ES-I3 (cell line): Measurements from ENCODE around the gene GPR33.

ENCODE experiments used
- H3K36me3 ChIP-seq: 2 replicates; pipeline ENCODE4 v1.6.1; 2013; ENCODE audit warnings: mild to moderate bottlenecking, low read length, control low read depth, moderate library complexity; ENCODE audit not compliant: insufficient read depth
- H3K4me1 ChIP-seq: 2 replicates; pipeline ENCODE4 v1.6.1; 2013; ENCODE audit warnings: mild to moderate bottlenecking, control low read depth, low read length; ENCODE audit not compliant: insufficient read depth
- H3K9ac ChIP-seq: 2 replicates; pipeline ENCODE4 v1.6.1; 2013; ENCODE audit warnings: low read depth, mild to moderate bottlenecking, low read length, moderate library complexity
- H3K9me3 ChIP-seq: 2 replicates; pipeline ENCODE4 v1.6.1; 2013; ENCODE audit warnings: mild to moderate bottlenecking, low read length, moderate library complexity; ENCODE audit not compliant: control insufficient read depth, insufficient read depth

GPR33 gene, protein sequence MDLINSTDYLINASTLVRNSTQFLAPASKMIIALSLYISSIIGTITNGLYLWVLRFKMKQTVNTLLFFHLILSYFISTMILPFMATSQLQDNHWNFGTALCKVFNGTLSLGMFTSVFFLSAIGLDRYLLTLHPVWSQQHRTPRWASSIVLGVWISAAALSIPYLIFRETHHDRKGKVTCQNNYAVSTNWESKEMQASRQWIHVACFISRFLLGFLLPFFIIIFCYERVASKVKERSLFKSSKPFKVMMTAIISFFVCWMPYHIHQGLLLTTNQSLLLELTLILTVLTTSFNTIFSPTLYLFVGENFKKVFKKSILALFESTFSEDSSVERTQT

DNA sequence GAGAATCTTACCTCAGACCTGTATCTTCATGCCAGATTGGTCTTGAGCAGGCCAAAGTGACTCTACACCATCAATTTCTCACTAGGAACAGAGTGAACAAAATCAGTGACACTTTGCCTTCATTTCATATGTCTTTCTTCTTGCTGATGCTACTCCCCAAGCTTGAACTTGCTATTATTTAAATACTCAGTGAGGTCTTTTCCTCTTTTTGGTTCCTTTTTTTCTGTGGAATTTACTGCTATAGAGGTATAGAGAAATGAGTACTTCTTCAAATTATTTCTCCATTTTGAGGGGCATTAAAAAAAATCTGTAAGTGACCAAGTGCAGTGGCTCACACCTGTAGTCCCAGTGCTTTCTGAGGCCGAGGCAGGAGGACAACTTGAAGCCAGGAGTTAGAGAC is at the start of gene GPR33:
Gene GPR33 (minus strand): TSS at position 154 of the 400 bp plus-strand sequence. CDS start 4,074 bp downstream, outside the sequence.
- H3K36me3 ChIP-seq: no peaks in the 10 kb centered on the region
- no peaks in the 10 kb centered on the region for H3K4me1 ChIP-seq
- no peak within 1 kb of the TSS for H3K9ac ChIP-seq
- no peaks in the 10 kb centered on the region for H3K9me3 ChIP-seq

DNA sequence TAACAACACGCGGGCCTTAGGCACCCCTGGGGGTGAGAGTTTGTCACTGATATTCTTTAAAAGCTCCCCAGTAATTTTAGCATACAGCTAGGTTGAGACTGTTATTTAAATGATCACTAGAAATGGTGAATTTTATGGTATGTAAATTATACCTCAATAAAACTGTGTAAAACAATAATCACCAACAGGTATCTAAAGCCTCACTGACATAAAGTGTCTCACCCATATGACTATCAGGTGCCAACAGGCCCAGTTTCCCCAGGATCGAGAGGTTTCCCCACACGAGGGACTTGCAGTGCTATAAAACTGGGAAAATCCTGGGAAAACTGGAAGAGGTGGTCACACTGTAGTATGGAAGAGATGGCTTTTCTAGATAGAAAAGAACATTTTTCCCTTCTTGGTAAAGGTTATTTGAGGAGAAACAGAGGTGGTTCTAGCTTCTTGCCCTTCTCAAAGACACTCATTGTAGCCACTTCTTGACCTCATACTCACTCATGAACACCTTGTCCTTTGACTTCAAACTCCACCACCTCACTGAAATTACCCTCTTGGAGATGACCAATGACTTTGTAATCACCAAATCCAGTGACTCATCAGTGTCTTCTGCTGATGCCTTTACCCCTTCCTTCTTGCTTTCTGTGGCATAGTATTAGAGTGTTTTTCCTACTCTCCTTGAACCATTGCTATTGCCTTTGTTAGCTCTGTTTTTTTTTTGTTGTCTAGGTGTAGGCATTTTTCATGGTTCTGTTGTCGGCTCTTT is 48.5 kb upstream of the GPR33 start:
- no peaks in the 10 kb centered on the region for H3K4me1 ChIP-seq
- no peaks in the 10 kb centered on the region for H3K36me3 ChIP-seq
- no peaks in the 10 kb centered on the region for H3K9me3 ChIP-seq
- H3K9ac ChIP-seq: no peak overlapping the region

DNA sequence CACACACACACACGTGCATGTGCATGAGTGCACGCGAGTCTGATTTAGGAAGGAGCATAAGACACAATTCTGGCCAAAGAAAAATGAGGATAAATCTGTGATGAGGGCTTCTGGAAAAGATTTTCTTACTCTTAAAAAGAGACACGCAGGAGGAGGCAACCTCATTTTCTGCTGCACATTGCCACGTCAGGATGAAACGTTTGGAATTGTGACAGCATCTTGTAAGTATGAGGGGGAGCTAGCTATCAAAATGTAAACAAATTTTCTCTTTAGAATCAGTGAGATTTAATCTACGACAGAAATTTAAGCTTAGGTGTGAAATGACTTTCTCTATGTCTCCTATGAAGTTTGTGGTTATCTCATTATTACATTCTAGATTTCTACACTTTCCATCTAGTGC is 42.3 kb upstream of the GPR33 start:
- H3K9me3 ChIP-seq: no peaks in the 10 kb centered on the region
- H3K36me3 ChIP-seq: no peaks in the 10 kb centered on the region
- H3K9ac ChIP-seq: no peak overlapping the region
- H3K4me1 ChIP-seq: no peaks in the 10 kb centered on the region

DNA sequence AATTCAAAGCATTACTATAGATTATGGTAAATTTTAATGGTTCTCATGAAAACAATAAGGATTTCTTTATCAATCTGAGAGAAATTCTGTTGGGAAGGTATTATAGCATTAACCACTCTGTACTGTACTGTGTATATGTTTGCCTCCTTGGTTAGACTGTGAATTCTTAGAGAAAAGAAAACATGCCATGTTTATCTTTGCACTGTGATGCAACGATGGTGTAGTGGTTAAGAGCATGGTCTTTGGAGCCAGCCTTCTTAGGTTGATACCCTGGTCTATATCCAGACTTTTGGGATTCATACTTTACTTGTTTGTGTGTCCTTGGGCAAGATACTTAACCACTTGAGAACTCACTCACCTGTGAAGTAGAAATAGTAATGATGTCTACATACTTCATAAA is 41.2 kb upstream of the GPR33 start:
- H3K36me3 ChIP-seq: no peaks in the 10 kb centered on the region
- H3K9me3 ChIP-seq: no peaks in the 10 kb centered on the region

DNA sequence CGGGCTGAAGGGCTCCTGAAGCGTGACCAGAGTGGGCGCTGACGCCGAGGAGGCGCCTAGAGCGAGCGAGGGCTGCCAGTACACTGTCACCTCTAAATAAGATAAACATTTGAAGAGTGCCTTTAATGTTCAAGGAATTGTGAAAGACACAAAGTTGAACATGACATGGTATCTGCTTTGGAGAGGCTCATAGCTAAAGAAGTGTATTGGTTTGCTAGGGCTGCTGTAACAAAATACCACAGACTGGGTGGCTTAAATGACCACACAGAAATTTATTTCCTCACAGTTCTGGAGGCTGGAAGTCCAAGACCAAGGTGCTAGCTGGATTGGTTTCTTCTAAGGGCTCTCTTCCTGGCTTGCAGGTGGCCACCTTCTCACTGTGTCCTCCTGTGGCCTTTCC is 39.7 kb upstream of the GPR33 start:
- Histone ChIP-seq H3K4me1 (no peaks in the 10 kb centered on the region), H3K36me3 (no peaks in the 10 kb centered on the region), H3K9ac (no peak overlapping the region), H3K9me3 (no peaks in the 10 kb centered on the region)

More for the DNA sequence above, 41.2 kb upstream of the GPR33 start:
- Histone ChIP-seq H3K4me1 (no peaks in the 10 kb centered on the region), H3K9ac (no peak overlapping the region)

DNA sequence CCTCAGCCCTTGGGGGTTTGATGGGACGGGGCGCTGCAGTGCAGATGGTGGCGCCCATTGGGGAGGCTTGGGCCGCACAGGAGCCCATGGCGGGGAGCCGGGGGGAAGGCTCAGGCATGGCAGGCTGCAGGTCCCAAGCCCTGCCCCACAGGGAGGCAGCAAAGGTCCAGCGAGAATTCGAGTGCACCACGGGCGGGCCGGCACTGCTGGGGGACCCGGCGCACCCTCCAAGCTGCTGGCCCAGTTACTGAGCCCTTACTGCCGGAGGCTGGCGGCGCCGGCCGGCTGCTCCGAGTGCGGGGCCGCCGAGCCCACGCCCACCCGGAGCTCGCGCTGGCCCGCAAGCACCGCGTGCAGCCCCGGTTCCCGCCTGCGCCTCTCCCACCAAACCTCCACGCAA is 39.2 kb upstream of the GPR33 start:
- Histone ChIP-seq H3K36me3 (no peaks in the 10 kb centered on the region), H3K9me3 (no peaks in the 10 kb centered on the region), H3K4me1 (no peaks in the 10 kb centered on the region), H3K9ac (no peak overlapping the region)

DNA sequence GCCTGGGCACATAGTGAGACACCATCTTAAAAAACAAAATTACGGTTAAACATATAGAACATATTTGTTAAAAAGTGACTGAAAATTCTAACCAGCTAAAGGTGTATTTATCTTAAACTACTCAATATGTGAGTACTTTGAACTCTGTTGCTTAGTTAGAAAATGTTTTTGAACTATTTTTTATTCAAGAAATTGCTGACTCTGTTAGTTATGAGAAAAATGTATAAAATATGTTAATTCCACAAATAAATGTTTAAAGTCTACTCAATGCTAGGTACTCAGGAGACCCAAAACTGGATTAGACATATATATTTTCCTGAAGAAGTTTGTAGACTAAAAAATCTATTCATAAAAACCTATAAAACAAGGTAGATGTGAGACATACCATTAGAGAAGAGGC is 23.0 kb upstream of the GPR33 start:
- H3K9ac ChIP-seq: no peak overlapping the region
- H3K9me3 ChIP-seq: no peaks in the 10 kb centered on the region
- H3K36me3 ChIP-seq: no peaks in the 10 kb centered on the region
- no peaks in the 10 kb centered on the region for H3K4me1 ChIP-seq

DNA sequence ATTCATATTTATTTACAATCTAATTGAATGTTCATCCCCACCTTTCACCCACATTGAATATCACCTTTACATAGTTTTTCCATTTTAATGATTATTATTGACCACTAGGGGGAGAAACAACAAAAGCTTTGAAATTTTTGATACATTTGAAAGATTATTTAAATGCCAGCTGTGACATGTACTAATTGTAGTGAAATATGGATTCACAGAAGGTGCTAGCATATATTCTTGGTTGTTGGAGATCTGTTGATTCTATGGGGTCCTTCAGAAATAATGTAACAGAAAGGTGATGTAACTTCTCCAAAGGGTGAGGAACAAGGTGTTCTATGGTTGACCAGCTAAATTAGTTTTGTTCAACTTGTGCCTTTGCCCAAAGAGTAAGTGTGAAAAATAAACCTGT is 22.4 kb upstream of the GPR33 start:
- Histone ChIP-seq H3K36me3 (no peaks in the 10 kb centered on the region), H3K4me1 (no peaks in the 10 kb centered on the region), H3K9me3 (no peaks in the 10 kb centered on the region), H3K9ac (no peak overlapping the region)

DNA sequence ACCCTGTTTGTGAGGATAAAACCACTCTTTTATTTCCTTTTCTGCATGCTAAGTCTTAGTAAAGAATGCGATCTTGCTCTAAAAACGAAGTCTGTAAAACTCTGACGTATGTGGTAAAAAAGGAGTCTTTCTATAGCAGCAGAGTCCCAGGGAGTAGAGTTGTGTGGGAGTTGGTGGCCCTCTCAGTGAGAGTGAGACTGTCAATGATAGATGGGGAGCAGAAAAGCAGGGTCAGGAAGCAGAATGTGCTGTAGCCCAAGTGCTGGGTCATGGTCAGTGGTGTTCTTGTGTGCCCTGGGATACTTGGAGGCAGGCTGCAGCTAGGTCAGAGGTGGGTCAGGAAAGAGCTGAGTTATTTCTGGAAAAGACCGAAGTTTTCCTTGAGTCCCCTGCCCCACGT is 20.3 kb upstream of the GPR33 start:
- Histone ChIP-seq H3K9ac (no peak overlapping the region), H3K9me3 (no peaks in the 10 kb centered on the region), H3K36me3 (no peaks in the 10 kb centered on the region), H3K4me1 (no peaks in the 10 kb centered on the region)

DNA sequence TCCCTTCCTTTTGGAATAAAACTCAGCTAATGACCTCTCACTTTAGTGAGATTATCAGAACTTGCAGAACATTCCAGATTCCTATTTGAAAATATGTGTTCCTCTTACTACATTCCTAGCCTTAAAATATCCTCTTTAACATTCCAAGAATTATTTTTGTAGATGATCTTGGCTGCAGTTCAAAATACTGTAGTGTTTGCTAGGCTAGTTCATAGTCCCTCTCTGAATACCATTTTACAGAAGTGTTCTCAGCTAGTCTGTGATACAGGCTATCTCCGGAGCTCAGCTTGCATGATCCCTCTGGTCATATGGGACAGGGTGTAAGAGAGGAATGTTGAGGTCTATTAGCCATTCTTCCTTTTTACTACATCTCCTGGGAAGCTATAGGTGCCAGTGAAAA is 17.6 kb upstream of the GPR33 start:
- Histone ChIP-seq H3K9me3 (no peaks in the 10 kb centered on the region), H3K36me3 (no peaks in the 10 kb centered on the region), H3K9ac (no peak overlapping the region), H3K4me1 (no peaks in the 10 kb centered on the region)

DNA sequence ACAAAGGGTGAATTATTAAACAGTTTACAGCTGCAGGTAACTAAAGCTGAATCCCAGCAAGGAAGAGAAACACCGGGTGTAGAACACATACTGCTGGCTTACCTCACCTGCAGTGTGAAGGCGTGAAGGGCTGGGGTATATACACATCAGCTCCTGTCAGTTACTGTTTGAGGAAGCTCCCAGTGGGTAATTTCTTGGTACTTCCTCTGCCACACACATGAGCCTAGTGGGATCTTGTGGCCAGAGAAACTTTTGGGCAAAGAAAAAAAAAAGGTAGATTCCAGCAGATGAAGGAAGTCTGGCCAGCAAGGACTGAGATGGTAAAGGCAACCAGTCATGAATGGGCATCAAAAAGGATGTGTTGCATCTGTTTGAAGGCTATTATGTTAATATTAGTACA is 14.0 kb upstream of the GPR33 start:
- H3K36me3 ChIP-seq: no peaks in the 10 kb centered on the region
- H3K9me3 ChIP-seq: no peaks in the 10 kb centered on the region
- H3K9ac ChIP-seq: no peak overlapping the region
- no peaks in the 10 kb centered on the region for H3K4me1 ChIP-seq

DNA sequence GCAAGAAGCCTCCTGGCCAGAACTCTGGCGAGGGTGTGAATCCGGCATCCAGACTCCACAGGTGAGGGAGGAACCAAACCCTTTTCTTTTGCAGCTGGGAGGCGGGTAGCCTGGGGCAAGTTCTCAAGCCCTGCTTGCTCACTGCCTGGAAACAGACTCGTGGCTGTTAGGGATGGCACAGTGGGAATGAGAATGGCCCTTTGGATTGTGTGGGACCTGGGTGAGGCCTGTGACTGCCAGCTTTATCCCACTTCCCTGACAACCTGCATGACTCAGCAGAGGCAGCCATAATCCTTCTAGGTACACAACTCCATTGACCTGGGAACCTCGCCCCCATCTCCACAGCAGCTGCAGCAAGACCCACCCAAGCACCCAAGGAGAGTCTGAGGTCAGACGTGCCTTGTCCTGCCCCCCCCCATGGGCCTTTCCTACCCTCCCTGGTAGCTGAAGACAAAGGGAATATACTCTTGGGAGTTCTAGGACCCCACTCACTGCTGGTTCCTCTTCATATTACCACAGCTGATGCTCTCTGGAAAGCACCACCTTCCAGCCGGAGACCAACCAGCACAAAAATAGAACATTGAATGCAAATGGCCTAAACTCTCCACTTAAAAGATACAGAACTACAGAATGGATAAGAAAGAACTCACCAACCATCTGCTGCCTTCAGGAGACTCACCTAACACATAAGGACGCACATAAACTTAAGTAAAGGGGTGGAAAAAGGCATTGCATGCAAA is 5.1 kb upstream of the GPR33 start:
- no peaks in the 10 kb centered on the region for H3K4me1 ChIP-seq
- H3K9ac ChIP-seq: no peak overlapping the region
- no peaks in the 10 kb centered on the region for H3K9me3 ChIP-seq
- H3K36me3 ChIP-seq: no peaks in the 10 kb centered on the region

DNA sequence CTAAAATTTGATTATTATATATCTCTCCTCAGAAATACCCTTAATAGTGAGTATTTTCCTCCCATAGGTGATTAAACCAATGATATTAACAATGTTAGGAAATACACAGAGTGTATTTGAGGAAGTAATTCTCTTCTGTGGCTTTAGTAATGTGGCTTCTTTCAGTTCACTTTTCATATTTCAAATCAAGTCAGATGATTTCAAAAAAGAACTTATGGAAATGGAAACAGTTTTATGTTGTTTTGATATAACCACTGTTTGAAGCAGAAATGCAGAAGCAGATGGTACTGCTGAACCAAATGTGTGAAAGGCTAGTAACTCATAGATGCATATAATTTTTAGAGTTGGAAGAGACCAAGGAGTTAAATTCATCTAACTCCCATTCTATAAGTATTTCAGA is 1.9 kb upstream of the GPR33 start:
- Histone ChIP-seq H3K4me1 (no peaks in the 10 kb centered on the region), H3K9ac (no peak overlapping the region), H3K36me3 (no peaks in the 10 kb centered on the region), H3K9me3 (no peaks in the 10 kb centered on the region)

DNA sequence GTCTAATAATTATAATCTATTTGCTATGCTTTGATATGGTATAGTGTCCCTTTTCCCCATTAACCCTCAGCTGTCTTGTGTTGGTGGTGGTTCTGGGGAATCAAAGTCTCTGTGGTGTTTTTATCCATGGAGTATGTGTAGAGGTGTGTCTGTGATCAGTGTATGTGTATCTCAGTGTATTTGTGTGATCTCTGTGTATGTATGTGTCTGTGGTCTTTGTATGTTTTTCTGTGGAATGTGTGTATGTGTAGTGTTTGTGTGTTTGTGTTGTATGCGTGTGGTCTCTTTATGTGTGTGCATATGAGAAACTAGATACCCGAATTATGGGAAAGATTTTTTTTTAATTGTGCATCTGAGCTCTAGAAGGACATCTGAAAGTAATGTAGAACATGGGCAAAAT is 1.1 kb downstream of the GPR33 start:
- no peaks in the 10 kb centered on the region for H3K4me1 ChIP-seq
- no peaks in the 10 kb centered on the region for H3K36me3 ChIP-seq
- H3K9me3 ChIP-seq: no peaks in the 10 kb centered on the region
- H3K9ac ChIP-seq: no peak overlapping the region

DNA sequence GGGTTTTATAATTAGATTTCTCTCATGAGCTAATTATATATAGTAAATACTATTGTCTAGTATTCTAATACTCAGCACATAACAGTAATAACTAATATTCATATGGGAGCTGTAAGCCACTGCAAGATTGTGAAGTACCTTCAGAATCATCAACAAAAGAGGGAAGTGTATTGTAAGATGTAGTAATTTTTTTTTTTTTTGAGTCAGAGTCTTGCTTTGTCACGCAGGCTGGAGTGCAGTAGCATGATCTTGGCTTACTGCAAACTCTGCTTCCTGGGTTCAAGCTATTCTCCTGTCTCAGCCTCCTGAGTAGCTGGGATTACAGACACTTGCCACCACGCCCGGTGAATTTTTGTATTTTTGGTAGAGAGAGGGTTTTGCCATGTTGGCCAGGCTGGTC is 3.1 kb downstream of the GPR33 start:
- H3K4me1 ChIP-seq: no peaks in the 10 kb centered on the region
- no peaks in the 10 kb centered on the region for H3K36me3 ChIP-seq
- H3K9ac ChIP-seq: no peak overlapping the region

More for the DNA sequence above, 3.1 kb downstream of the GPR33 start:
- no peaks in the 10 kb centered on the region for H3K9me3 ChIP-seq
